Prostate gland (tissue), 2 donors: ENCODE data around the gene CTNND2. TPM values are rescaled to one million over a fixed set of nuclear protein-coding genes. Genes with fewer than 3 reads are reported as not detected.

Source experiments
- DNase-seq: peaks from one replicate; pipeline ENCODE4 v3.0.0-alpha.2; 2019; ENCODE audit warnings: low spot score
- H3K27ac ChIP-seq, 2 donors: fragments of 200-600 bp; sonication (generic); 2 replicates each; pipeline ENCODE4 v1.5.1; 2017 to 2019
- H3K27me3 ChIP-seq: fragments of 200-600 bp; sonication (generic); replicated peaks from 2 replicates; pipeline ENCODE4 v1.5.1; 2019; ENCODE audit not compliant: insufficient read depth
- H3K36me3 ChIP-seq, 2 donors: fragments of 200-600 bp; sonication (generic); 1 replicate in 1 of 2; 2 replicates in 1 of 2; pipeline versions ENCODE4 v1.5.1 to v1.8.1; 2017 to 2019
- H3K4me1 ChIP-seq: fragments of 200-600 bp; sonication (generic); replicated peaks from 2 replicates; pipeline ENCODE4 v1.5.1; 2019
- H3K4me3 ChIP-seq, 2 donors: fragments of 200-600 bp; sonication (generic); 2 replicates each; pipeline ENCODE4 v1.5.1; 2017 to 2019
- H3K9me3 ChIP-seq: fragments of 200-600 bp; sonication (generic); 2 replicates; pipeline ENCODE4 v1.5.1; 2017
- POLR2A ChIP-seq: fragments of 450-650 bp; IDR thresholded peaks from one replicate; pipeline ENCODE4 v1.6.1; 2016; ENCODE audit warnings: antibody characterized with exemption, mild to moderate bottlenecking
- POLR2AphosphoS5 ChIP-seq: sonication (generic); formaldehyde crosslinking; IDR thresholded peaks from one replicate; pipeline ENCODE4 v1.6.1; 2017; ENCODE audit warnings: antibody characterized with exemption
- WGBS: methylation state at CpG from one replicate; pipeline ENCODE4 v1.1.5; 2018; 5-methylcytosine and 5-hydroxymethylcytosine counted together
- intact Hi-C: fragments of 100-400 bp; cut with DNase I; formaldehyde crosslinking; loops from one replicate; pipeline ENCODE4 v1.14.2; 2022
- total RNA-seq, 2 donors: library from RNA; depleted of rRNA; stranded (reverse); fragments of >200 nt; gene quantifications; one replicate each; pipeline ENCODE4 v1.1.0, GENCODE V29; 2016
- TF ChIP-seq, protein P1 (sequence below), 4 experiments: fragments of 200-600 bp in 2 of 4; fragments of 450-650 bp in 2 of 4; sonication (generic) in 2 of 4; IDR thresholded peaks; 1 replicate in 3 of 4; 2 replicates in 1 of 4; pipeline ENCODE4 v1.5.1; 2016 to 2019; ENCODE audit warnings: antibody characterized with exemption in 4 of 4, mild to moderate bottlenecking in 2 of 4, moderate library complexity in 2 of 4

The CTNND2 gene
- total RNA-seq, 2 donors from 2014 or later: 5.5 to 11.2 TPM

DNA sequence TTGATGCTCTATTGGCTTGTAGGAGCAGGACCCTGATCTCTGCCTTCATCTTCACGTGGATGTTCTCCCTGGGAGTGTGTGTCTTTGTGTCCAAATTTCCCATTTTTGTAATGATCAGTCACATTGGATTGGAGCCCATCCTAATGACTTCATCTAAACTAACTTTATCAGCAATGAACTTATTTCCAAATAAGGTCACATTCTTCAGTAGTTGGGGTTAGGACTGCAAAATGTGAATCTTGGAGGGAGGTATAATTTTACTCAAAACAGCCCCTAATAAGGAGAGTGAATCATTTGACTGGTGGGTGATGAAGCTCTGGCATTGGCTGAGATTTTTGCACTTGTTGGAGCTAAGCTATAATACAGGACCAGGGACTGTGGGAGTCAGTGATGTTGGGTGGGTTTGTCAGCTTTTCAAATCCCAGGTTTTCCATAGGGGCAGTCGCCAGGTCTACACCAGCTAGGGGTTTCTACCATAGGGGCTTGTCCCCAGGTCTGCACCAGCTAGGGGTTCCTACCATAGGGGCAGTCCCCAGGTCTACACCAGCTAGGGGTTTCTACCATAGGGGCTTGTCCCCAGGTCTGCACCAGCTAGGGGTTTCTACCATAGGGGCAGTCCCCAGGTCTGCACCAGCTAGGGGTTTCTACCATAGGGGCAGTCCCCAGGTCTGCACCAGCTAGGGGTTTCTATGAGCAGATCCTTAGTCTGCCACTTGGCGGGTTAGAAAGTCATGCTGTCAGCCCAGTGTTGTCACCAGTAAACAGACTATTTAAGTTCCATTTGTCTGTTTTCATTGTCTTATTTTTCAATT is 760.6 kb downstream of the CTNND2 start:
- no peak overlapping the region for H3K27ac ChIP-seq
- 71% methylated on average over 3 of the region's 3 CpGs for WGBS

DNA sequence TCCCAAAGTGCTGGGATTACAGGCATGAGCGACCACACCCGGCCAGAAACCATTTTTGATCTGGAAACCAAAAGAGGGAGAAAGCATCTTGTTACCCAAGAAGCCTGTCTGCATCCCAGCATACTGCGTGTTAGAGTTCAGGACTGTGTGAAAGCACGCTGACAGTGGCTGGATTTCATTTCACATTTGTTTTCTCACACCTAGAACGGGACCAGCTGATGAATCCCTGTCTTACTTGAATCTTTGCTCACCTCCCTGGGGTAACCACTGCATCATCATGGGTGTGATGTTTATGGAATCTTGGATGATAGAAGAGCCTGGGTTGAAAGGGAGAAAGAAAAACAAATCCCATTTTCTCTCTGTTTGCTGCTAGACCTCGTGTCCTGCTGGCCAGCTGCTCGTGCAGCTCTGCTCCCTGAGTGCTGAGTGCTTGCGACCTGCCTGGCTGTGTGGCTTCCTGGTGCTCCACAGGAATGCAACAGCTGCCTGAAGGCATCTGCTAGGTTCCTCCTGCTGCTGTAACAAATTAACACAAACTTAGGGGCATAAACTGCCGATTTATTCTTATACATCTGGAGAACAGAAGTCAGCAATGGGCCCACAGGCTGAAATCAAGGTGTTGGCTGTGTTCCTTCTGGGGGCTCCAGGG is 764.9 kb downstream of the CTNND2 start:
- Histone ChIP-seq H3K27ac (no peak overlapping the region), H3K36me3 (no peaks in the 10 kb centered on the region), H3K4me1 (no peaks in the 10 kb centered on the region), H3K4me3 (no peak overlapping the region), H3K27me3 (no peaks in the 10 kb centered on the region), H3K9me3 (no peaks in the 10 kb centered on the region)
- intact Hi-C loops: no loop called here
- no peak for DNase-seq
- TF ChIP-seq, protein P1, sequence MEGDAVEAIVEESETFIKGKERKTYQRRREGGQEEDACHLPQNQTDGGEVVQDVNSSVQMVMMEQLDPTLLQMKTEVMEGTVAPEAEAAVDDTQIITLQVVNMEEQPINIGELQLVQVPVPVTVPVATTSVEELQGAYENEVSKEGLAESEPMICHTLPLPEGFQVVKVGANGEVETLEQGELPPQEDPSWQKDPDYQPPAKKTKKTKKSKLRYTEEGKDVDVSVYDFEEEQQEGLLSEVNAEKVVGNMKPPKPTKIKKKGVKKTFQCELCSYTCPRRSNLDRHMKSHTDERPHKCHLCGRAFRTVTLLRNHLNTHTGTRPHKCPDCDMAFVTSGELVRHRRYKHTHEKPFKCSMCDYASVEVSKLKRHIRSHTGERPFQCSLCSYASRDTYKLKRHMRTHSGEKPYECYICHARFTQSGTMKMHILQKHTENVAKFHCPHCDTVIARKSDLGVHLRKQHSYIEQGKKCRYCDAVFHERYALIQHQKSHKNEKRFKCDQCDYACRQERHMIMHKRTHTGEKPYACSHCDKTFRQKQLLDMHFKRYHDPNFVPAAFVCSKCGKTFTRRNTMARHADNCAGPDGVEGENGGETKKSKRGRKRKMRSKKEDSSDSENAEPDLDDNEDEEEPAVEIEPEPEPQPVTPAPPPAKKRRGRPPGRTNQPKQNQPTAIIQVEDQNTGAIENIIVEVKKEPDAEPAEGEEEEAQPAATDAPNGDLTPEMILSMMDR (IDR thresholded peaks at IDR 0.05): no peak
- TF ChIP-seq POLR2AphosphoS5 (no peak), POLR2A (no peak)
- 58% methylated on average over 9 of the region's 9 CpGs for WGBS

More for the DNA sequence above, 760.6 kb downstream of the CTNND2 start:
- no peaks in the 10 kb centered on the region for H3K27me3 ChIP-seq
- no peaks in the 10 kb centered on the region for H3K9me3 ChIP-seq
- no peak overlapping the region for H3K4me3 ChIP-seq
- intact Hi-C loops: no loop called here
- DNase-seq: no peak
- TF ChIP-seq POLR2AphosphoS5 (no peak), POLR2A (no peak)
- TF ChIP-seq, protein P1 (IDR thresholded peaks at IDR 0.05): no peak
- no peaks in the 10 kb centered on the region for H3K4me1 ChIP-seq
- H3K36me3 ChIP-seq: no peaks in the 10 kb centered on the region

DNA sequence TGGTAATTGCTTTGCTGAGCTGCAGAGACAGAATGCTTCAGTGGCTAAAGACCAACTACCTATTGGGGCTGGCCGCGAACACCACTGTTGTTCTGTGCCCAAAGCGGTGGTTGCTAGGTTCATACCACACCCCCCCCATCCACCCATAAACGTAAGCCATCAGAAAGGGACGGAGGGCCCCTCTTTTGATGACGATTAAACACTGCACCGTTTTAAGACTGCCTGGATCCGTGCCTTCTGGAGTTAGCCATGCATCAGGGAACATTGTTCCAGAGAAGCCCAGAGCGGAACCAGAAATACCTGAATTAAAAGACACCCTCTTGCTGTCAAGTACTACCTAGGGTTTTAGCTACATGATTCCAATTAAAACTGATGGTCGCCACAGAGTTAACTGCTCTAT is 774.1 kb downstream of the CTNND2 start:
- Histone ChIP-seq H3K4me3 (no peak overlapping the region), H3K27me3 (no peaks in the 10 kb centered on the region), H3K4me1 (no peaks in the 10 kb centered on the region), H3K36me3 (no peaks in the 10 kb centered on the region), H3K27ac (no peak overlapping the region), H3K9me3 (no peaks in the 10 kb centered on the region)
- 54% methylated on average over 10 of the region's 10 CpGs for WGBS
- TF ChIP-seq, protein P1 (IDR thresholded peaks at IDR 0.05): no peak
- TF ChIP-seq POLR2A (no peak), POLR2AphosphoS5 (no peak)
- intact Hi-C loops: no loop called here
- DNase-seq: no peak

DNA sequence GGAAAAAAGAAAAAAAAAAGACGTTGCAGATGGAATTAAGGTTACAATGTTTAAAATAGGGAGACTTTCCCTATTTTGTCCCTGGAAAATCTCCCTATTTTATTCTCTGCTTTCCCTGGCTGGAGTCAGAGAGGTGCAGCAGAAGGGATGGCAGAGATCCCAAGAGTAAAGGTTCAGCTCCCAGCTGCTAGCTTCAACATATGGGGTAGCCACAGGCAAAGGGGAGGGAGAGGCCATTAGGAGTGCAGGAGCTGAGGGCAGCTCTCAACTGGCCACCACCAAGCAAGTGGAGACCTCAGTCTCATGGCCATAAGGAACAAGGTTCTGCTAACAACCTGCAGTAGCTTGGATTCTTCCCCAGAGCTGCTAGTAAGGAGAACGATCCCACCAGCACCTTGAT is 776.2 kb downstream of the CTNND2 start:
- no peak overlapping the region for H3K27ac ChIP-seq
- H3K9me3 ChIP-seq: no peaks in the 10 kb centered on the region
- DNase-seq: no peak
- no peaks in the 10 kb centered on the region for H3K36me3 ChIP-seq
- TF ChIP-seq POLR2A: no peak
- no peak for TF ChIP-seq POLR2AphosphoS5
- TF ChIP-seq, protein P1 (IDR thresholded peaks at IDR 0.05): no peak
- H3K4me1 ChIP-seq: no peaks in the 10 kb centered on the region
- no peak overlapping the region for H3K4me3 ChIP-seq
- 76% methylated on average over 2 of the region's 2 CpGs for WGBS
- H3K27me3 ChIP-seq: no peaks in the 10 kb centered on the region
- intact Hi-C loops: no loop called here

DNA sequence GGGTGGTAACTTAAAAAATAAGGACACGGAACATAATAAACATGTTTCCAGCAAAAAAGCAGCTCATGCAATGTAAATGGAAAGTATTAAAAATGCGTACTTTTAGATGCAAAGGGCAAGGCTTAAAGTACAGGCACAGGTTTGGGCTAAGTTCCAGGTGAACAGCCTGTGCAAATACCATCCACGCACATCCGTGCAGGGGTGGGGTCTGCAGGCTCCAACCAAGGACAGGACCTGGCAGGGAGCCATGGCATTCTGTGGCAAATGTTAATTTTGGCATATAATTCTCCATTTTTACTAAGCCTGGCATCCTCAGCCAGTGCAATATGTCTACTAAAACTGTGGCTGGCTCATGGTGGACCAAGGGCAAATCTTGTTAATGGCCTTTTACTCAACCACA is 777.4 kb downstream of the CTNND2 start:
- H3K4me1 ChIP-seq: no peaks in the 10 kb centered on the region
- no peak for DNase-seq
- no peaks in the 10 kb centered on the region for H3K9me3 ChIP-seq
- 42% methylated on average over 4 of the region's 4 CpGs for WGBS
- H3K27ac ChIP-seq: no peak overlapping the region
- no peaks in the 10 kb centered on the region for H3K36me3 ChIP-seq
- intact Hi-C loops: no loop called here
- TF ChIP-seq POLR2AphosphoS5 (no peak), POLR2A (no peak)
- TF ChIP-seq, protein P1 (IDR thresholded peaks at IDR 0.05): no peak
- H3K27me3 ChIP-seq: no peaks in the 10 kb centered on the region
- no peak overlapping the region for H3K4me3 ChIP-seq
